ENCODE measurements around the gene DHX57.
A peak's percentile ranks its signal among the peaks of the same experiment; 100 is the strongest.
"Not testable (repeated sequence)": the region's sequence is repeated elsewhere in the genome, so short reads cannot be mapped to it uniquely, and the experiment has no call there.

The DHX57 gene

GRCh38 chr2:38793511-38793910 is 82.2 kb downstream of the DHX57 start:
- no peak for DNase-seq

GRCh38 chr2:38792751-38793150 is 83.0 kb downstream of the DHX57 start:
- DNase-seq, result no peak

GRCh38 chr2:38792321-38792720 is 83.4 kb downstream of the DHX57 start:
- DNase-seq, result not testable (repeated sequence)

GRCh38 chr2:38791744-38792143 is 84.0 kb downstream of the DHX57 start:
- no peak for DNase-seq

- DNase-seq, result no peak
These were observed 86.0 kb downstream of the DHX57 start for GRCh38 chr2:38789691-38790090.

GRCh38 chr2:38788306-38788705 is 87.4 kb downstream of the DHX57 start:
- DNase-seq, result no peak

GRCh38 chr2:38783586-38783985 is 92.1 kb downstream of the DHX57 start:
- DNase-seq, result no peak

- DNase-seq, result no peak
These were observed 97.0 kb downstream of the DHX57 start for GRCh38 chr2:38778687-38779082.

- DNase-seq, result no peak
These were observed 99.2 kb downstream of the DHX57 start for GRCh38 chr2:38776531-38776930.

GRCh38 chr2:38775921-38776225 is 99.9 kb downstream of the DHX57 start:
- DNase-seq, result no peak

GRCh38 chr2:38775097-38775920 is 100.4 kb downstream of the DHX57 start:
- DNase-seq, result no peak

GRCh38 chr2:38771632-38772031 is 104.1 kb downstream of the DHX57 start:
- no peak for DNase-seq

GRCh38 chr2:38765551-38765950 is 110.2 kb downstream of the DHX57 start:
- no peak for DNase-seq

- DNase-seq, result no peak
These were observed 110.6 kb downstream of the DHX57 start for GRCh38 chr2:38765149-38765548.

- no peak for DNase-seq
These were observed 112.0 kb downstream of the DHX57 start for GRCh38 chr2:38763728-38764127.

GRCh38 chr2:38763228-38763627 is 112.5 kb downstream of the DHX57 start:
- no peak for DNase-seq

GRCh38 chr2:38755891-38756290 is 119.8 kb downstream of the DHX57 start:
- DNase-seq, result not testable (repeated sequence)

GRCh38 chr2:38754506-38754905 is 121.2 kb downstream of the DHX57 start:
- no peak for DNase-seq

- no peak for DNase-seq
These were observed 121.7 kb downstream of the DHX57 start for GRCh38 chr2:38754049-38754448.

GRCh38 chr2:38751596-38752410 is 123.9 kb downstream of the DHX57 start:
- DNase-seq, result no peak

- DNase-seq, result peak; percentile 98
These were observed 124.7 kb downstream of the DHX57 start, which contains the start of gene SRSF7 for GRCh38 chr2:38750891-38751595. TSS of gene SRSF7 (minus strand) at chr2:38751361. CDS start at chr2:38751256, 105 bp downstream.

- no peak for DNase-seq
These were observed 125.5 kb downstream of the DHX57 start for GRCh38 chr2:38750011-38750890.
